ENCODE data around the gene DGKA. TPM values are rescaled to one million over a fixed set of nuclear protein-coding genes. Genes with fewer than 3 reads are reported as not detected.

The DGKA gene
- total and polyA plus RNA-seq, 2 of the 13 experiments (the other 11 are each of a cell fraction or from before 2014, with no cell fraction given): 2.4 to 5.4 TPM

DNA sequence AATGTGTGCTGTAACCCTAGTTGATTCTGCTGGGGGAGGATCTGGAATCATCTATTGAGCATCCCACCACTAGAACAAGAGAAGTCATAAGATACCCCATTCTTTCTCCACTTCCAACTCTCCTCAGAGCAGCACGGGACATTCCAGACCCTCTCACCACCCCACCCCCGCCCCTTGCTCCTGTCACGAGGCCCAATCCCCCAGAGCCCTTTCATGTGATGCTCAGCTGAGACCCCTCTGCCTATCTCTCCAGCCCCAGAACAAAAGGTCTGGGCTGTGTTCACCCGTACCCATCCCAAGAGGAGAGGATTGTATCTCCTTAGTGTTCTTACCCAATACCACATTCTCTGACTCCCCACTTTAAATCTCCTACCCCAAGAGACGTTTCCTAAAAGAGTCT is 34.3 kb downstream of the DGKA start (continued):
- TF ChIP-seq, protein P1, sequence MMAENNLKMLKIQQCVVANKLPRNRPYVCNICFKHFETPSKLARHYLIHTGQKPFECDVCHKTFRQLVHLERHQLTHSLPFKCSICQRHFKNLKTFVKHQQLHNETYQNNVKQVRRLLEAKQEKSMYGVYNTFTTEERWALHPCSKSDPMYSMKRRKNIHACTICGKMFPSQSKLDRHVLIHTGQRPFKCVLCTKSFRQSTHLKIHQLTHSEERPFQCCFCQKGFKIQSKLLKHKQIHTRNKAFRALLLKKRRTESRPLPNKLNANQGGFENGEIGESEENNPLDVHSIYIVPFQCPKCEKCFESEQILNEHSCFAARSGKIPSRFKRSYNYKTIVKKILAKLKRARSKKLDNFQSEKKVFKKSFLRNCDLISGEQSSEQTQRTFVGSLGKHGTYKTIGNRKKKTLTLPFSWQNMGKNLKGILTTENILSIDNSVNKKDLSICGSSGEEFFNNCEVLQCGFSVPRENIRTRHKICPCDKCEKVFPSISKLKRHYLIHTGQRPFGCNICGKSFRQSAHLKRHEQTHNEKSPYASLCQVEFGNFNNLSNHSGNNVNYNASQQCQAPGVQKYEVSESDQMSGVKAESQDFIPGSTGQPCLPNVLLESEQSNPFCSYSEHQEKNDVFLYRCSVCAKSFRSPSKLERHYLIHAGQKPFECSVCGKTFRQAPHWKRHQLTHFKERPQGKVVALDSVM (CRISPR knock-in tag; IDR thresholded peaks at IDR 0.05): no peak
- no peak for TF ChIP-seq NFIB (CRISPR knock-in tag; IDR thresholded peaks at IDR 0.05; ENCODE audit: borderline replicate concordance)
- TF ChIP-seq, protein P2, sequence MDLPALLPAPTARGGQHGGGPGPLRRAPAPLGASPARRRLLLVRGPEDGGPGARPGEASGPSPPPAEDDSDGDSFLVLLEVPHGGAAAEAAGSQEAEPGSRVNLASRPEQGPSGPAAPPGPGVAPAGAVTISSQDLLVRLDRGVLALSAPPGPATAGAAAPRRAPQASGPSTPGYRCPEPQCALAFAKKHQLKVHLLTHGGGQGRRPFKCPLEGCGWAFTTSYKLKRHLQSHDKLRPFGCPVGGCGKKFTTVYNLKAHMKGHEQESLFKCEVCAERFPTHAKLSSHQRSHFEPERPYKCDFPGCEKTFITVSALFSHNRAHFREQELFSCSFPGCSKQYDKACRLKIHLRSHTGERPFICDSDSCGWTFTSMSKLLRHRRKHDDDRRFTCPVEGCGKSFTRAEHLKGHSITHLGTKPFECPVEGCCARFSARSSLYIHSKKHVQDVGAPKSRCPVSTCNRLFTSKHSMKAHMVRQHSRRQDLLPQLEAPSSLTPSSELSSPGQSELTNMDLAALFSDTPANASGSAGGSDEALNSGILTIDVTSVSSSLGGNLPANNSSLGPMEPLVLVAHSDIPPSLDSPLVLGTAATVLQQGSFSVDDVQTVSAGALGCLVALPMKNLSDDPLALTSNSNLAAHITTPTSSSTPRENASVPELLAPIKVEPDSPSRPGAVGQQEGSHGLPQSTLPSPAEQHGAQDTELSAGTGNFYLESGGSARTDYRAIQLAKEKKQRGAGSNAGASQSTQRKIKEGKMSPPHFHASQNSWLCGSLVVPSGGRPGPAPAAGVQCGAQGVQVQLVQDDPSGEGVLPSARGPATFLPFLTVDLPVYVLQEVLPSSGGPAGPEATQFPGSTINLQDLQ (CRISPR knock-in tag; IDR thresholded peaks at IDR 0.05): no peak
- TF ChIP-seq, protein P3, sequence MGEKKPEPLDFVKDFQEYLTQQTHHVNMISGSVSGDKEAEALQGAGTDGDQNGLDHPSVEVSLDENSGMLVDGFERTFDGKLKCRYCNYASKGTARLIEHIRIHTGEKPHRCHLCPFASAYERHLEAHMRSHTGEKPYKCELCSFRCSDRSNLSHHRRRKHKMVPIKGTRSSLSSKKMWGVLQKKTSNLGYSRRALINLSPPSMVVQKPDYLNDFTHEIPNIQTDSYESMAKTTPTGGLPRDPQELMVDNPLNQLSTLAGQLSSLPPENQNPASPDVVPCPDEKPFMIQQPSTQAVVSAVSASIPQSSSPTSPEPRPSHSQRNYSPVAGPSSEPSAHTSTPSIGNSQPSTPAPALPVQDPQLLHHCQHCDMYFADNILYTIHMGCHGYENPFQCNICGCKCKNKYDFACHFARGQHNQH (CRISPR knock-in tag; IDR thresholded peaks at IDR 0.05): no peak

DNA sequence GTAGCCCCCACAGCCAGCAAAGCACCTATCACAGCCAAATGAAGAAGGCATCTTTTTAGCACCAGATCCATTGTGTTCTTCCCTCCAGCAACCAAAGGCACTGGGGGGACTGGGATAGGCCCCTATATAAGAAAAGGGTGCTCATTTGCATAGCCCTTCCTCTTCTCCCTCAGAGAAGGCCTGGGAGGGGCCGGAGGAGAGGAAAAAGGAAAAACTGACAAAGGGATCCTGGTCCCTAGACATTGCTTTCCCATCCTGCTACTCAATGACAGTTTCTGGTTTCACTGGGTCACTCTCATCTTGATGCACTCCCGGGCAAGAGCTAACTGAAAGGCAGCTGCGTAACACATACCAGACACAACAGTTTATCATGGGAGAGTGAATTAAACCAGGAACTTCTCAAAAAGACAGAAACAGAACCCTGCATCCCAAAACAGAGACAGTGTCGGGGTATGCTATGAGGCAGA is 35.0 kb downstream of the DGKA start, which contains the start of gene PMEL:
TSS of gene PMEL (minus strand) at position 102 of the 467 bp plus-strand sequence. CDS start at position 71, 31 bp downstream.
- H3K27me3 ChIP-seq (ENCODE audit: control insufficient read depth in 1 of 2, insufficient read depth in 2 of 2, low read length in 2 of 2): no peaks in the 10 kb centered on the region
- FAIRE-seq (peak; percentile 51), ATAC-seq (peak; percentile 62), DNase-seq (ENCODE audit: low spot score) (no peak)
- CTCF ChIA-PET (ENCODE audit: low intra/inter-chr PET ratio, low total read pairs): interaction anchor here (0.8 kb wide), 1 partner anchor 31 kb away, joined by 3 read pairs; the partner anchor contains the start of gene SUOX
- H3K9me3 ChIP-seq (ENCODE audit: low read length): no peaks in the 10 kb centered on the region
- WGBS (ENCODE audit: low lambda C conversion rate): 7% methylated on average over 4 of the region's 4 CpGs
- H2AFZ ChIP-seq (ENCODE audit: low read length): peak within 1 kb of the TSS; percentile 79
- intact Hi-C loops (cut with micrococcal nuclease; ENCODE audit: unreplicated experiment) (no loop called here), in situ Hi-C loops (cut with HindIII; ENCODE audit: extremely low pct_ligation_motif_present, low pct_unique_long_range_greater_than_20kb) (no loop called here)
- peak within 1 kb of the TSS; percentile 91 for H3K4me2 ChIP-seq (ENCODE audit: low read depth, low read length)
- POLR2A ChIA-PET: no interaction called here
- H3K36me3 ChIP-seq (replicated peaks in 1 of 2; ENCODE audit: control insufficient read depth in 1 of 2, insufficient read depth in 2 of 2, low read length in 2 of 2): peaks cover 0 to 17% of the 10 kb centered on the region in 2 experiments; a peak in 4 of 5 replicates
- H4K20me1 ChIP-seq (ENCODE audit: insufficient read depth, low read length): no peaks in the 10 kb centered on the region
- BruUV-seq (replicated peaks): TSS peak; percentile 90
- peak within 1 kb of the TSS; percentile 69 for H3K27ac ChIP-seq (ENCODE audit: extremely low read length, insufficient read depth, low read length)
- peak within 1 kb of the TSS; percentile 77 for H3K9ac ChIP-seq (ENCODE audit: insufficient read depth, low read depth, low read length)
- TF ChIP-seq KDM4B (CRISPR knock-in tag; IDR thresholded peaks at IDR 0.05) (no peak), KLF11 (CRISPR knock-in tag; IDR thresholded peaks at IDR 0.05) (0 out of 2 replicates have a peak, but pooled peaks have one; percentile 55)
- peak within 1 kb of the TSS; percentile 87 to 93 (median 90) for H3K4me3 ChIP-seq (replicated peaks in 1 of 3; ENCODE audit: insufficient read depth in 1 of 3, low read depth in 2 of 3, low read length in 3 of 3)
- peaks cover 15% of the 10 kb centered on the region for H3K79me2 ChIP-seq (ENCODE audit: insufficient read depth, low read length)
- H3K4me1 ChIP-seq (ENCODE audit: insufficient read depth, low read length): peaks cover 25% of the 10 kb centered on the region
